Measurements from ENCODE around the gene NSA2.

NSA2 gene

GRCh38 chr5:74822288-74822687 is 55.2 kb downstream of the NSA2 start:
- no peak for DNase-seq

GRCh38 chr5:74829413-74829812 is 62.4 kb downstream of the NSA2 start:
- DNase-seq: no peak

Measured in NCI-H524 treated with DMSO at 0.1 percent for 48 hours (cell line).